GM19025 (cell line): ENCODE results near the gene DCAF17.
"Not testable (repeated sequence)": the region's sequence is repeated elsewhere in the genome, so short reads cannot be mapped to it uniquely, and the experiment has no call there.

Experiments
- ATAC-seq: cut with Tn5 transposase; IDR thresholded peaks from one replicate; pipeline ENCODE4 v1.9.1; 2021; ENCODE audit warnings: mild to moderate bottlenecking, low read depth, moderate library complexity; ENCODE audit not compliant: unreplicated experiment

DCAF17 gene

GRCh38 chr2:171509945-171510731 is 76.1 kb downstream of the DCAF17 start:
- peak; percentile 59 for ATAC-seq

- ATAC-seq = no peak
Measured at GRCh38 chr2:171512014-171512413, 78.0 kb downstream of the DCAF17 start.

- ATAC-seq = no peak
Measured at GRCh38 chr2:171512683-171513195, 78.7 kb downstream of the DCAF17 start.

- no peak for ATAC-seq
Measured at GRCh38 chr2:171513719-171514160, 79.7 kb downstream of the DCAF17 start.

GRCh38 chr2:171514908-171515582 is 81.0 kb downstream of the DCAF17 start:
- no peak for ATAC-seq

- no peak for ATAC-seq
Measured at GRCh38 chr2:171515672-171516298, 81.8 kb downstream of the DCAF17 start.

- ATAC-seq = no peak
Measured at GRCh38 chr2:171516793-171517192, 82.8 kb downstream of the DCAF17 start.

GRCh38 chr2:171520471-171520870 is 86.4 kb downstream of the DCAF17 start:
- ATAC-seq = no peak

GRCh38 chr2:171521361-171522051 is 87.5 kb downstream of the DCAF17 start:
- no peak for ATAC-seq

GRCh38 chr2:171522052-171522787 is 88.2 kb downstream of the DCAF17 start, which contains the start of gene CYBRD1:
TSS of gene CYBRD1 (plus strand) at chr2:171522474. CDS start at chr2:171522546, 72 bp downstream.
- ATAC-seq = no peak

- ATAC-seq = no peak
Measured at GRCh38 chr2:171522788-171523087, 88.7 kb downstream of the DCAF17 start.

GRCh38 chr2:171523088-171524017 is 89.3 kb downstream of the DCAF17 start:
- ATAC-seq = no peak

GRCh38 chr2:171524018-171524401 is 90.0 kb downstream of the DCAF17 start:
- ATAC-seq = no peak

GRCh38 chr2:171529914-171530313 is 95.9 kb downstream of the DCAF17 start:
- ATAC-seq = no peak

- no peak for ATAC-seq
Measured at GRCh38 chr2:171530378-171530777, 96.4 kb downstream of the DCAF17 start.

GRCh38 chr2:171530859-171531258 is 96.8 kb downstream of the DCAF17 start:
- not testable (repeated sequence) for ATAC-seq

GRCh38 chr2:171531291-171531690 is 97.3 kb downstream of the DCAF17 start:
- ATAC-seq = no peak

- no peak for ATAC-seq
Measured at GRCh38 chr2:171531836-171532450, 97.9 kb downstream of the DCAF17 start.

GRCh38 chr2:171533331-171533730 is 99.3 kb downstream of the DCAF17 start:
- ATAC-seq = no peak
